Heart right ventricle (tissue), 16 donors: ENCODE measurements around the gene TUBA8. TPM values are rescaled to one million over a fixed set of nuclear protein-coding genes. Genes with fewer than 3 reads are reported as not detected.

Experiments
- ATAC-seq, 8 donors: fragments of 200-7000 bp; cut with Tn5 transposase; one replicate each; pipeline ENCODE4 v1.9.1; 2020; ENCODE audit warnings: mild to moderate bottlenecking in 8 of 8, moderate library complexity in 8 of 8, moderate number of reproducible peaks in 1 of 8
- DNase-seq, 2 donors: peaks; one replicate each; pipeline ENCODE4 v3.0.0-alpha.2; 2020
- H3K27ac ChIP-seq, 10 donors: fragments of 200-600 bp; sonication (generic) in 2 of 10; one replicate each; pipeline versions ENCODE4 v1.5.0 to v1.8.0; 2020 to 2022; ENCODE audit warnings: mild to moderate bottlenecking in 3 of 10
- H3K27me3 ChIP-seq, 7 donors: fragments of 200-600 bp; one replicate each; pipeline ENCODE4 v1.8.0; 2021 to 2022; ENCODE audit warnings: mild to moderate bottlenecking in 2 of 7
- H3K36me3 ChIP-seq, 9 donors: fragments of 200-600 bp; sonication (generic) in 1 of 9; one replicate each; pipeline versions ENCODE4 v1.5.0 to v1.8.0; 2020 to 2022; ENCODE audit warnings: mild to moderate bottlenecking in 2 of 9
- H3K4me1 ChIP-seq, 9 donors: fragments of 200-600 bp; sonication (generic) in 1 of 9; one replicate each; pipeline versions ENCODE4 v1.5.0 to v1.8.0; 2020 to 2022; ENCODE audit warnings: mild to moderate bottlenecking in 4 of 9
- H3K4me3 ChIP-seq, 10 donors: fragments of 200-600 bp; sonication (generic) in 2 of 10; one replicate each; pipeline versions ENCODE4 v1.5.0 to v1.8.0; 2020 to 2022; ENCODE audit warnings: mild to moderate bottlenecking in 7 of 10, moderate library complexity in 2 of 10
- H3K9me3 ChIP-seq, 11 donors: fragments of 200-600 bp in 10 of 11; sonication (generic) in 2 of 11; one replicate each; pipeline versions ENCODE4 v1.5.0 to v1.8.0; 2013 to 2022; ENCODE audit warnings: mild to moderate bottlenecking in 2 of 11, control low read depth in 1 of 11, moderate library complexity in 1 of 11
- CTCF ChIP-seq, 9 donors: fragments of 200-600 bp; sonication (generic) in 2 of 9; IDR thresholded peaks; one replicate each; pipeline versions ENCODE4 v1.5.0 to v1.8.0; 2021 to 2022; ENCODE audit warnings: antibody characterized with exemption in 9 of 9, mild to moderate bottlenecking in 5 of 9, moderate library complexity in 1 of 9
- WGBS, 2 donors: extraction: QIAGEN DNeasy Blood & Tissue Kit; methylation state at CpG; one replicate each; pipeline ENCODE4 v1.1.7; 2013; ENCODE audit warnings: inconsistent platforms in 1 of 2; 5-methylcytosine and 5-hydroxymethylcytosine counted together
- intact Hi-C, 10 donors: fragments of 100-400 bp; cut with DNase I; formaldehyde crosslinking; loops; one replicate each; pipeline versions ENCODE4 v1.11.1 to v1.14.2; 2022
- polyA plus RNA-seq, 2 donors: library from polyadenylated mRNA; stranded (reverse); fragments of 200-250 nt; gene quantifications; one replicate each; pipeline ENCODE4 v1.2.3, GENCODE V29; 2013
- total RNA-seq, 10 donors: library from RNA; stranded (reverse); fragmentation: NEBNext Ultra II Directional in 3 of 10; extraction: Animal tissue kit (Norgen Biotek cat#: 25700) in 3 of 10; gene quantifications; one replicate each; pipeline versions ENCODE4 v1.2.1 to v1.2.4, GENCODE V29; 2021 to 2023
- donor health status: Arrhythmogenic right ventricular cardiomyopathy.
- donor health status: ischemic (EF 13 %, LVEDD 7.1; RV severe dilation, severe dysfunction).
- donor health status: healthy with polysubstance abuse.
- donor health status: DM: no; HTN: yes; CAD: no.
- donor health status: DM: no; HTN: no; CAD: no.
- donor health status: ischemic (EF 25% LVEDD 6.9; RV normal size, moderate dysfunction).
- donor health status: ischemic (EF 25% LVEDD 5.7; RV mildly dilated, moderate dysfunction).
- donor health status: healthy.
- donor health status: DM: yes; HTN: yes; CAD: no.
- donor health status: Ischemic cardiomyopathy.
- donor health status: ischemic (EF 35%, LVEDD 5.7; RV mildly dilated, moderate dysfunction).
- donor health status: nonischemic (EF 11% LVEDD 7.7; RV severe dilation, severe dysfunction).
- donor health status: DM: yes; HTN: yes; CAD: no.
- donor health status: PGD.
- donor health status: ischemic (EF 29% LVEDD 5.4; RV normal size, mild dysfunction).
- donor health status: nonischemic (EF 23%, LVEDD 6.1; RV moderate dilation, normal function).

Gene TUBA8
- total and polyA plus RNA-seq, 12 donors, result 44.9 to 183 (median 109) TPM

GRCh38 chr22:18115906-18116371, 5.3 kb downstream of the TUBA8 start:
- intact Hi-C loops, result no loop called here
- peak overlapping the region; percentile 31 to 94 (median 76) for H3K27ac ChIP-seq

DNA sequence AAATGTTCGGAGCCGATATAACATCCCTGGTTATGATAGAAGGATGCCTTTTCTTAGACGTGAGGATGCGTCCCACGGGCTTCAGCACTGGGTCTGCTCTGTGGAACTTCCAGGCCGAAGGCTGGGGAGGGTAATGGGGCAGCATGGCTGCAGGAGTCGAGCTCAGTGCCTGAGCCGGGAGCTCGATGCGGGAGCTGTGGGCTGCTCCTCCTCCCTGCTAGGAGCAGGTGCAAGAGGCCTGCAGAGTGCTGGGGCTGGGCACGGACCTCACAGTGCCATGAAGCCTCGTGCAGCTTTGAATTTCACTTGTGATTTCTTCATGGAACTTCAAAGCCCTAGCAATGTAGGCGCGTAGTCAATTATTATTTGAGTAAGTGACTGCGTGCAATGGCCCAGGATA, 6.0 kb downstream of the TUBA8 start:
- Histone ChIP-seq H3K4me3 (no peak overlapping the region), H3K9me3 (no peaks in the 10 kb centered on the region), H3K4me1 (peaks cover 0 to 97% (median 43%) of the 10 kb centered on the region in 9 donors), H3K27me3 (peaks cover 0 to 32% (median 0%) of the 10 kb centered on the region in 7 donors), H3K36me3 (peaks cover 0 to 6% (median 0%) of the 10 kb centered on the region in 9 donors), H3K27ac (peak overlapping the region in 8 of 10 donors; percentile 40 to 94 (median 87))
- no peak for TF ChIP-seq CTCF (IDR thresholded peaks at IDR 0.05)
- DNase-seq (no peak), ATAC-seq (no peak)
- WGBS, 2 donors, result 78 to 83% methylated on average over 15 of the region's 15 CpGs
- intact Hi-C loops, result no loop called here

More at GRCh38 chr22:18115906-18116371, 5.3 kb downstream of the TUBA8 start:
- TF ChIP-seq CTCF (IDR thresholded peaks at IDR 0.05), result no peak
- DNase-seq (no peak), ATAC-seq (peak in 7 of 8 donors; percentile 1 to 44 (median 25))
- peaks cover 0 to 97% (median 41%) of the 10 kb centered on the region in 9 donors for H3K4me1 ChIP-seq
- WGBS, 2 donors, result 47 to 54% methylated on average over 8 of the region's 8 CpGs
- no peaks in the 10 kb centered on the region for H3K9me3 ChIP-seq
- peaks cover 0 to 39% (median 0%) of the 10 kb centered on the region in 7 donors for H3K27me3 ChIP-seq
- no peaks in the 10 kb centered on the region for H3K36me3 ChIP-seq
- no peak overlapping the region for H3K4me3 ChIP-seq

- WGBS, 2 donors, result 85 to 89% methylated on average over 9 of the region's 9 CpGs
- peaks cover 0 to 81% (median 36%) of the 10 kb centered on the region in 9 donors for H3K4me1 ChIP-seq
- H3K36me3 ChIP-seq, result peaks cover 0 to 13% (median 0%) of the 10 kb centered on the region in 9 donors
- no peak for TF ChIP-seq CTCF (IDR thresholded peaks at IDR 0.05)
- H3K27me3 ChIP-seq, result peaks cover 0 to 16% (median 0%) of the 10 kb centered on the region in 7 donors
- no peaks in the 10 kb centered on the region for H3K9me3 ChIP-seq
- intact Hi-C loops, result no loop called here
- DNase-seq, result no peak
- peak overlapping the region in 8 of 10 donors; percentile 29 to 94 (median 83) for H3K27ac ChIP-seq
- no peak for ATAC-seq
- H3K4me3 ChIP-seq, result no peak overlapping the region
Measured at GRCh38 chr22:18118345-18118915, 7.8 kb downstream of the TUBA8 start.

DNA sequence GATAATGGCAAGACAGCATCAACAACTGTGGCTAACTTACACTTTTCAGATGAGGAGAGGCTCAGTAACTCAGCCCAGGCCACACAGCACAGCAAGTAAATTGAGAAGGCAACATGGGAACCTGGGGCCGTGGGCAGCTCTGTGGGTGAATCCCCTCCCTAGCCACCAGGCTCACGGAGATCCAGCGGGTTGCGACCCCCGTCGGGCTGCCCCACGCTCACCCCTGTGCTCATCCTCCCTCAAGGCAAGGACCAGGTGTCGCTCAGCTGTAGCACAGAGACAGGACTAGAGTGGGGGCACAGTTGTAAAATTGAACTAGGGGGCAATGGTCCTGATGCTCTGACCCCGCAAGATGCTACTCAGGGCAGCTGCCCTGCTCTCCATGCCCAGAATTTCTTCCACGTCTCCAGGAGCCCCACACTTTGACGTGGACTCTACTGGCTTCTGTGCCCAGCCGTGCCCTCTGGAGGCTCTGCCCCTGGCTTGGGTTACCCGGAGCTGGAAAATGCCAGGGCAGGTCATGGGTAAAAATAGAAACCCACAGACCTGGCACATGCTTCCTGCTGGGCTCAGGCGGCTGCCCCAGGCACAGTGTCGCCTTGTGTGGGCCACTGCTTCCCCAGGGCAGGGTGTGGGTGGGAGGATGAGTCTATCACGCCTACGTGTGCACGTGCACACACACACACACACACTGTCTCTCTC, 9.0 kb downstream of the TUBA8 start:
- H3K4me1 ChIP-seq, result peaks cover 0 to 70% (median 36%) of the 10 kb centered on the region in 9 donors
- peaks cover 0 to 6% (median 0%) of the 10 kb centered on the region in 7 donors for H3K27me3 ChIP-seq
- 66 to 74% methylated on average over 18 of the region's 18 CpGs for WGBS, 2 donors
- peaks cover 0 to 16% (median 6%) of the 10 kb centered on the region in 9 donors for H3K36me3 ChIP-seq
- TF ChIP-seq CTCF (IDR thresholded peaks at IDR 0.05), result no peak
- H3K27ac ChIP-seq, result peak overlapping the region in 9 of 10 donors; percentile 64 to 94 (median 85)
- H3K9me3 ChIP-seq, result no peaks in the 10 kb centered on the region
- no peak overlapping the region for H3K4me3 ChIP-seq
- intact Hi-C loops, result no loop called here
- ATAC-seq, result peak; percentile 63 to 93 (median 87)
- DNase-seq, result peak; percentile 57 to 67
